HG03280 (cell line): Measurements from ENCODE around the gene LIPN.

Experiments used
- ATAC-seq: cut with Tn5 transposase; IDR thresholded peaks from one replicate; pipeline ENCODE4 v1.9.1; 2021; ENCODE audit warnings: mild to moderate bottlenecking, moderate library complexity; ENCODE audit not compliant: unreplicated experiment

The LIPN gene

DNA sequence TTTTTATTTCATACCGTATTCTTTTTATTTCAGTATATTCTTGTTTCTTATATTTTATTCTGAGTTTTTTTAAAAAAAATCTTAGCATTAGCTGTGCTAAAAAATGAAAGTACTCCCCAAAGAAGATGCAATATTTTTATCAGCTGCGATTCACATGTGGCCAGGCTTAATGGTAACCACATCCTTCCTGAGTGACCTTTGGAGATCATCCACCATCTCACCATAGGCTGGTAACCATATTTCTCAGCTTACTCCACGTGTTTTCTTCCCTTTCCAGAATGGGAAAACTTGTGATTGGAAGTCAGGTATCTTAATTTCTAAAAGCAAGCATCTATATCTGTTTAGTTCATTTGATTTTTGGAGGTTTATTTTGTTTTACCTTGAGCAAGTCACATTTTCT, 23.9 kb downstream of the LIPN start:
- no peak for ATAC-seq

DNA sequence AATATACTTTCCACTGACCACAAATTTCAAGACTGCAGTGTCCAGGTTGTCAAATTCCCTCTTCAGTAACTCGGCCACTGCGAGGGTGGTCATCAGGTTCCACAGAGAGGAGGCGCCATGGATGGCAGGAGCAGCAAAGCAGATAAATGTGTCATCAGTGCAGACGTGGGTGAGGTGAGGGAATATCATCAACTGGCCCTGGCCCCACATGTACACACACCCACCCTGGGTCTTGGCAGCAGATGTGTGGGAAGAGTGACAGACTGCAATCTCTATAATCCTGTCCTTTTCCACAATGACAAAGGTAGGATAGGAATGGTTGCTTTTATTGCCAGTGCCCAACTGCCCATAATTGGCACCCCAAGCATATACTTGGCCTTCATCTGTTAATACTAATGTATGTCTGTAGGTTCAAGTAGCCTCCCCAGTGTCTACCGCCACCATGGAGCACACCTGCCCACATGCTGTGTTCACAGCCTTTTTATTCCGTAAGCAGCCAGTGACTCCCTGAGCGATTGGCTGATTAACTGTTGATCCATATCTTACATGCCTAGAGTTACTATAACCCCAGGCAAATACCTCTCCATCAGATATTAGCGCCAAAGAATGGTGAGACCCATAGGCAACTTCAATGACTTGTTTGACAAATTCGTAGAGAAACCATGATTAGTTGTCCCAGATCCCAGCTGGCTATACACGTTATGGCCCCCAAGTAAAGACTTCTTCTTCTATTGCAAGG, 26.4 kb downstream of the LIPN start:
- ATAC-seq: no peak

DNA sequence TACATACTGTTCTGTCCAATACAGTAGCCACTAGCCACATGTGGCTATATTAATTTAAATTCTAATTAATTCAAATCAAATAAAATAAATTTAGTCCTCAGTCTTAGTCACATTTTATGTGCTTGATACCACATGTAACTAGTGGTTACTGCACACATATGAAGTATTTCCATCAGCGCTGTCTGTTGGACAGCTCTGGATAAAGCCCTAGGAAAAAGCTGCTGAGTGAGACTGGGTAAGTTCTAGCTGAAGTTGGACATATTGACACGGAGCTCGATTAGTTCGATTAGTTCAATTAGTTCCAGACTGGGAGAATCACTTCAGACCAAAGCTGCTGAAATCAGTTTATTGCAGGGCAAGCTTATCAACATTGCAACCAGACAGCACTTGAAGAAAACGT, 27.6 kb downstream of the LIPN start:
- ATAC-seq: no peak

DNA sequence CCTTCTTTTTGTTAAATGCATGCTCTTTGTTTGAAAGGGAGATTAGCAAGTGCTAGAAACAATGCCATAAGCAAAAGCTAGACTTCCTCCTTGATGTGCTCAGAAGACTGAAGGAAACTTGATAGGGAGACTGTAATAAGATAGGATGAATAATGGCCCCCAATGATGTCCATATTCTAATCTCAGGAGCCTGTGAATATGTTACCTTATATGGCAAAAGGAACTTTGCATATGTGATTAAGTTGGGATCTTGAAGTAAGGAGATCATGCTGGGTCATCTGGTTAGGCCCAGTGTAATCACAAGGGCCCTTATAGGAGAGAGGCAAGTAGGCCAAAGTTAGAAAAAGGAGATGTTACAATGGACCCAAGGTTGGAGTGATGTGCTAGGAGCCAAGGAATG, 29.1 kb downstream of the LIPN start:
- no peak for ATAC-seq

DNA sequence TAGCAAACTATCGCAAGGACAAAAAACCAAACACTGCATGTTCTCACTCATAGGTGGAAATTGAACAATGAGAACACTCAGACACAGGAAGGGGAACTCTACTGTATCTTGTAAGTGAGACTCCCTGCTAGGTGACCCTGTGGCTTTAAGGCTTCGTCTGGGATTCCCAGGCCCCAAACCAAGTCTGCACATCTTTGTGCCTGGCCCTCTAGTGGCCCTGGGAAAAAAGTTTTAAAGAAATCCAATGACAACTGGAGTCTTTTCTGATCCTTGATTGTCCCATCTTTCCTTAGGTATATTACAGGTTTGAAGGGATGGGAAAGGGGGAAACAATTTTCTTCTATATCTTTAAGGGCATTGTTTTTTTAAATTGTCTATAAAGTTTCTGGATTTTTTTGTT, 32.1 kb downstream of the LIPN start:
- ATAC-seq: no peak

DNA sequence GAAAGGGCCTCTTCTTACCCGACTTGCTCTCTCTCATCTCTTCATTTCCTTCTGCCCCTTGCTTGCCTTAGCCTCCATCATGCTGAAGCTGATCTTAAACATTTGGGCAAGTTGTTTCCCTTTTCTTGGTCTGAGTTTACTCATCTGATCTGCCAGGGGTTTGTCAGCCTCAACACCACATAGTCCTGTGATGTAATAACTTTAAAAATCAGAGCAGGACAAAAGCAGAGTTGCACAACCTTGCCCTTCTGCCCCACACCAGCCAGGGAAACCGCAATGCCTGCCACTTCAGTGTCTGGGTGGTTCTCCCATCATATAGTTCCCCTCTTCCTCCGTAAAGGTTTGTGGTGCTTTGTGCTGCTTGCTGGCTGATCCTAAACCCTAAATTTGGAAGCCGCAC, 32.8 kb downstream of the LIPN start:
- ATAC-seq: no peak

DNA sequence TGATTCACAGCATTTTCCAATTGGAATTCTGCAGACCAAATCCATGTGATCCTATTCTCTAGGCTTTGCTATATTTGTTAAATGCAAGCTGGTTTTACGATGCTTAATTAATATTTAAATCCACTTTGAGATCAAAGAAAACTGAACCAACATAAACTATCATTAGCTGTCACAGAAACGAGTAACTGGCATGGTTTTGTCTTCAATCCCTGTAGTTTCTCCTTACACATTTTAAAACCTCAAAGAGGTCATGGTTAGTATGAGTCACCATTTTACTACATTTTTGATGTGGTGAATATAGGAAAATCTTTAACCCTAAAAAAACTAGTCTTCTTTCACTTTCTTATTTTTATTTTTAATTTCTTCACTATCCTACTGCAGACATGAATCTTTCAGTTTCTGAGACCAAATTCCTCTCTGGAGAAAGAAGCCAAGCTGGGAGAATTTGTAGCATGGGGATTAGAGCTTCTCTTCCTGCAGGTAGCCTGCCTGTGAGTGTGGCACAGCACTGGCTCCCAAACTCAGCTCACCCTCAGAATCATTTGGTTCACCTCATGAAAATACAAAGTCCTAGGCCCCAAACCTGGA, 34.0 kb downstream of the LIPN start:
- no peak for ATAC-seq

DNA sequence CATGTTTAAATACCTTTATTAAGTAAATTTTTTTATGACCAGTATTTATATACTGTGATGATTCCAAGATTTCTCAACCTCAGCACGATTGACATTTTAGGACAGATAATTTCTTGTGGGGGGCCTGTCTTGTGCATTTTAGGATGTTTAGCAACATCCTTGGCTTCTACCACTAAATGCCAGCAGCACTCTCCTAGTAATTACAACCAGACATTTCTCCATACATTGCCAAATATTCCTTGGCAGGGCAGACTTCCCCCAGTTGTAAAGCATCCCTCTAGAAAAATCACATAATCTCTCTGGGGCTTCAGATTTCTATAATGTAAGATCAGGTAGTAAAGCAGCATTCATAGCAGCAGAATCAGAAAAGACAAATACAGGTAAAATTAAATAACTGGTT, 34.9 kb downstream of the LIPN start:
- no peak for ATAC-seq

DNA sequence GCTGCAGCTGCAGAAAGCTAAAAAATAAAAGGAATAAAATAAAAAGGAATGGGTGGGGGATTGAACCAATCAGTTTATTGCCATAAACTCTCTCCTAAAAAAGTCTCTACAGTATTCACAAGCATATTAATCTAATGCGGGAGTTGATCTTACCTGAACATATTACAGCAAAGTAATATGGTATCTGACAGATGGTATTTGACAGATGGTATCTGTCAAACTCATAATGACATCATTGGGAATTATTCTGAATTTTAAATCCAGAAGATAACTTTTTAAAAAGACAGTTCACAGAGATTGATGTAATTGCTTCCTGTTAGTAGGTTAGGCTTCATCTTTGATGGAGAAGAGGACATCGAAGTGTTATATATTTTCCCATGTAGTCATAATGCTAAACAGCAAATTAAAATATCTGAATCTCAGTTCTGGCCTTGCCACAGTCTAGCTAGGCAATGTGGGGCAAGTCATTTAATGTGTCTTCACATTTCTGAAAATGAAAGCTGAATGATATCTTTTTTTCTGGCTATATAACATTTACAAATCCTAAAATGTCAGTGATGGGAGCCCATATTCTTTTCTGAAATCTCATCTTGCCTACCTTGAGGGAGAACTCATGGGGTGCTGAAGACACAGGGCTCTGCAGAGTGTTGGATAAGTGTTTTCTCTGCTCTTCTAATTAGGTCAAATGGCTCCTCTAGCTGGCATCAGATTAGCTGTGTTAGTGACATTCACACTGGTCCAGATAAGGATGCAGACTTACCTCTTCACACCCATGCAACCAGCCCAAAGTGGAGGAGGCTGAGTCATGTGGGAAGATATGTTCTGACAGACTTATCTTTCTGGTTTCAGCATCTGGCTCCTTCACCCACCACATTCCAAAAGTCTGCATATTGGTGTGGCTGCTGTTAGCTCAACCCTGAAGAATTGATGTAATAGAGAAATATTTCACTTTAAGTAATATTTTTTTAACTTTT, 40.6 kb downstream of the LIPN start:
- ATAC-seq: no peak

DNA sequence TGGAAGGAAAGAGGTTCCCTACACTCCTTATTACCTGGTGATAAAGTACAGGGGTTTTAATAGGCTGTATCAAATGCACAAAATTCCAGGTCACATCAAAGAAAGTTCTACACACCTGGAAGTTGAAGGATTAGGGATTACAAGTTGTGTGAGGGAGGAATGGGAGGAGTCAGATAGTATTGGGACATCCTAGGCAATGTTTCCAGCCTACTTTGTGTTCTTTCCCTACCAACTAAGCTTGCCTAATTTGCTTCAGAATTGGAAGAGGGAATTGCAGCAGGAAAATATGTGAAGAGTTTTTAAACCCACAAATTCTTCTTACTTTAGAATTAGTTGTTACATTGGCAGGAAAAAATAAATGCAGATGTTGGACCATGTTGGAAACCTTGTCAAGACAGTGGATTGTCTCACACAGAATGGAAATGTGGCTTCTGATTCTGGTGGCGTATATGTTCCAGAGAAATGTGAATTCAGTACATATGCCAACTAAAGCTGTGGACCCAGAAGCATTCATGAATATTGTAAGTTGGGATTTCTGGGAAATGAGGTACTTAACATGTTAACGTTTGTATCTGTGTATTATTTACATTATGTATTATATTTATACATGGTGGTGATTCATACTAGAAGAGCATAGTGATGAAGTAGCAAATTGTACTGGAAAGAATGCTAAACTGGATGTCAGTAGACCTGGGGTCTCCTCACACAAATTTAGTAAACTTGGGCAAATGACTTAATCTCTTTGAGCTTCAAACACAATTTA, 42.9 kb downstream of the LIPN start, which contains the start of gene LIPM:
LIPM (plus strand) TSS at position 208 of the 763 bp plus-strand sequence; CDS start at position 375, 167 bp downstream.
- ATAC-seq: no peak

DNA sequence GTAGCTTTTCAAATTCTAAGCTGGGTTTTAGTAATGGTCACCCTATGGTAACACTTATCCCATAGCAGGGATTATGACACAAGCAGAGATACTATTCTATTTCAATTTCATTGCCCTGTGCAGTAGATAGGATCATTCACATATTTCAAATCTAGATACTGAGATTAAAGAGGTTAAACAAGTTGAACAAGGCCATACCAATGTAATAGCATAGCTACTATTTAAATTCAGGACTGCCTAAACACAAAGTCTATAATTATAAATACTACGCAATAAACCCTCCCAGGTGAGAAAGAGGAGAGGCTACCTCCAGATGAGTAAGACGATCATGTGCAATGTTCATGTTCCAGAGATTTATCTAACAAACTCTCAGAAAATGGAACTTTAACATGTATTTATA, 43.8 kb downstream of the LIPN start:
- no peak for ATAC-seq

DNA sequence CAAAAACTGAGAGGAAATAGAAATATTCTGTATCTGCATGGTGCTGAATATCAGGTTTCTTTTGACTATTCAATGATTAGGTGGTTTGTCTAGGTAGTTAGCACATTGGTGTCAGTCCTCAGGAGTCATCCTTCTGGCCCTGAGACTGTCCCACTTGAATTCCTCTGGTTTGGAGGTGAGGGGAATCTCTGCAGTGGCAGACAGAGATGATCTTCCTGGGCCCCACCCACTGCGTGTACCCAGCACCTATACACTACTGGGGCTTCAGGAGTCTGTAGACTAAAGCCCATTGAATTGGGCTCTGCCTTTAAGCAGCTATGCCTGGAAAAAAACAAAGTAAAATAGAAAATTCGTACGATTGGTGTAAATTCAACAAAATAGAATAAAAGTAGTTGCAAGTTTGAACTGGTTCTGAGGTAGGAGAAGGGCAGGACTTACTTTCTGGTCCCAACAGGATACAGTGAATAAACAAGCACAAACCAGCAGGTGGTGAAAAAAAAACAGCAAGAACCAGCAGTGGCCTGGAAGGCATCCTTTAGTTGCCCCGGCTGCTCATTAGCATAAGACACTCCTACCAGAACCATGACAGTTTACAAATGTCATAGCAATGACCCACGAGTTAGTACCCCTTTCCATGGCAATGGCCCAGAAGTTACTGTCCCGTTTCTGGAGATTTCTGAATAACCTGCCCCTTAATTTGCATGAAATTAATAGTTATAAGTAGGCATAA, 44.4 kb downstream of the LIPN start:
- ATAC-seq: no peak

DNA sequence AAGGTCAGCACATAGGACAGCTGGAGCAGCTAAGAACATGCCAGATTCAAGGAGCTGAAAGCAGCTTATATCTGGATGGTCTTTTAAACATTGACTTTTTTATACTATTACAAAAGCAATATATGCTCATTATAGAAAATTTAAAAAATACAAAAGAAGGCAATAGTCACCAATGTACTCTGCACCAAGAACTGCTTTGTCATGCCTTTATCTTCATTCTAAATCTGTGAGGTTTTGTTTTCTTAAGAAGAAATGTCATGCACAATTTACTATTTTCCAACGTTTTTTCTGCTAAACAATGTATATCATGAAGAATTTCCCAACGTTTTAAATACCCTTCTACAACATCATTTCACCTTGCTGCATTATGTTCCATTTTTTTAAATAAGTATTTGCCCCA, 45.5 kb downstream of the LIPN start:
- no peak for ATAC-seq

DNA sequence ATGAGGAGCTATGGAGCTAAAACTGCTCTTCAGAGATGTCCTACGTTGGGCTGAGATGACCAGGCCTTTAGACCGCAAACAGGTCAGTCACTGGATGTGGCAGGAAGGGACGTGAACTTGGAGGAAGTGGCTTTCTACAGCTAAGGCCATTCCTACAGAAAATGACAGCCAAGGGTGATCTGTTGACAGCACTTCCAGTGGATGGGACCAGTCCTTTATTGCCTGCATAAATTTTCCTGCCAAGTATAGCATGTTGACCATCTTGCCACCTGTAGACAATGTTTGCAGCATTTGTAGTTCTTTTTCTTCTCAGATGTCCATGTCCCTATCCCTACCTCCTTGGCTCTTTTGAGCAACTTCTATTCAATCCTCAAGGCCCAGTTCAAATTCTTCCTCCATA, 46.1 kb downstream of the LIPN start:
- ATAC-seq: no peak

DNA sequence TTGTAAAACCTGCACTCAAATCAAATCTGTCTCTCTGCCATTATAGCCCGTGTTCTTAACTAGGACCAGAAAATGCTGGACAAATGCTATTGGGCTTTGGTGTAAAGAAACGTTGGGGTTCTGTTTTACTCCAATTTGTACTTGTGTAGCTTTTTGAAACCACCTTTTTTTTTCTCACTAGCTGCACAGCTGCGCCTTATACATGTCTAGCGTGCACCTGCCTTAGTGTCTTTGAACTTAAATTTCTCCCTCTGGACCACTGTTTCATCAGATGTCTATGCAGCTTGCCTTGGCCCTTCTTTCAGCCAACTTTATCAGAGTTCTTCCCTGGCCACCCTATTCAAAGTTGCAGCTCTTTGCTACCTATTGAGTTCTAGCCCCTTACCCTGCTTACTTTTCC, 49.8 kb downstream of the LIPN start:
- ATAC-seq: no peak

DNA sequence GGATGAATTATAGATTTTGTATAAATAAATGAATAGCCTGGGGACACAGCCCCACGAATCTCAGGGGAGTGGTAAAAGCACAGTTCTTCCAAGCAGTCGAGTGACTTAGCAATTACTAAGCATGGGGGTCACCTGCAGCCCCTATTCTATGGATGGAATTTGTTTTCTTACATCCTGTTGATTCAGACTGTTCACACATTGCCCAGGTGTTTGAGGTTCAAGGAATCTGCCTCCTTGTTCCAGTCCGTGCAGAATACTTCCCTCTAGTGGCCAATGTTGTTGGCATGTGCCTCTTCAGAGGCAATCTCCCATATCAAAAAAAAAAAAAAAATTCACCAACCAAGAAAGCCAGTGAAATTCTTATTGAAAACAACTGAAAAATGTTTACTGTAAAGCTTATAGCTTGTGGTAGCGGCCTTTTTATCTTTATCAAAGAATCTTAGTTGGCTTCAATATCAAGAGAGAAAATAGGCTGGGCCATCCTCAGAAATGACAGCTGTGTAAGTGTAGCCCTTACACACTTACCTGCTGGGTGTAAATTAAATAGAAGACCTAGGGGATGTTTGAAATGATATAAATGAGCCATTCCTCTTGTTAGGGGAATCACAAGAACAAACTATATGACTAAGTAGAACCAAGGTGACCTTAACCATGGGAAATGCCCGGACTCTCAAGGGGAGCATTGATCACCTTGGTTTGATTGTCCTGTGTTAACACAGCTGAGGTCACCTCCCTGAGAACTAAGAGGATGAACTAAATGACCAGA, 50.6 kb downstream of the LIPN start:
- ATAC-seq: no peak

DNA sequence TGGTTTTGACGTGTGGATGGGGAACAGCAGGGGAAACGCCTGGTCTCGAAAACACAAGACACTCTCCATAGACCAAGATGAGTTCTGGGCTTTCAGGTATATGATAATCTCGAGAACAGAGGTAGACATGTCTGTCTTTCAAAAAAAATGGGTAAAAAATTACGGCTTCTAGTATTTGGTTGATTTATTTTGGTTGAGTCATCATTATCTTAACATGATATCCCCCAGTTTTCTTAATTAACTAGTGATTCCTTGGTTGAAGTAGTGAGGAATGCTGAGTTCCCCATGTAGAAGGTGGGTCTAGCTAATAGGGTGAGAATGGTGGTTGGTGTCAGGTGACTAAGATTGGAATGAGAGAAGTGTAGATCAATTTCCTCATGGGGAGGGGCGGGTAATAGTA, 53.4 kb downstream of the LIPN start:
- ATAC-seq: no peak

DNA sequence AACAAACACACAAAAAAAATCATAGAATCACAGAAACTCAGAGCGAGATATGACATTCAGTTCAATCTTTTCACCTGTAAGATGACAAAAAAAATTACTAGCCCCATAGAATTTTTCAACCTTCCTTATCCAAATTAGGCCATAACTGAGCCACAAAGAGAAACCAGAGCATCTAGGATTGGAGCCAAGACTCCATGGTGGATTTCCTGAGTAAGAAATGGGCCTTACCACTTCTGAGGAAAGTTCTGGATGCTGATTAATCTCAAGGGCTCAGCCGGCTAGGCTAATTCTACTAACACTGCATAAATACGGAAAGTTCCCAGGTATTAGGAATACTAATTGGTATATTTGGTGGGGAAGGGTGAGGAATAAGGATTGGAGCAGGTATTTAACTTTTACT, 59.5 kb downstream of the LIPN start:
- ATAC-seq: no peak

DNA sequence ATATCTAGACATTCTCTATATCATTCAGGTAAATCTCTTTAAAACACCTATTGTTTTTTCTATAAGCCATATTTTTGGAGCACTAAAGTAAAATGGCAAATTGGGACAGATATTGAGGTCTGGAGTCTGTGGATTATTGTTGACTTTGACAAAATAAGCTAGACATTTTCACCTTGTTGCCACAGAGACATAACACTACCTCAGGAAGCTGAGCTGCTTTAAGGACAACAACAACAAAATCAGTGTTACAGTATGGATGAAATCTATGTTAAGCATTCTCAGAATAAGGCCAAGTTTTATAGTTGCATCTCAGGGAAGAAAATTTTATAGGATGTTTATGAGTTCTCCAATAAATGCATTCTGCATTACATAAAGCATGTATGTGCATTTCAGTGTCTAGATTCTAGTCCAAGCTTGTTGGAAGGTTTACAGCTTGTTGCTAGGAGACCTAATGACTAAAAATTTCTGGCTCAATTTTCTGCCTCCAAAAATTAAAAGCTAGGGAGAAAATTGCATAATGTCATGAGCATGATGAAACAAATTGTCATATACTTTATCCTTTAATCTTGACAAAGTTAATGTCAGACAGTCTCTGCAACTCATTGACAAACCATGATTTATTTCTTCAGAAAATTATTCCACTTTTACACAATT, 61.1 kb downstream of the LIPN start:
- ATAC-seq: no peak
